GM12874 (cell line): ENCODE data around the gene CPEB4.

Experiments
- CTCF ChIP-seq: IDR thresholded peaks from 2 replicates; pipeline ENCODE4 v1.5.1; 2011; ENCODE audit warnings: low read depth, mild to moderate bottlenecking, control low read depth, low read length, moderate library complexity; ENCODE audit not compliant: insufficient read depth

Gene CPEB4

GRCh38 chr5:173962436-173962972 lies 74.4 kb downstream of the CPEB4 start:
- no peak for TF ChIP-seq CTCF

- no peak for TF ChIP-seq CTCF
Observed at GRCh38 chr5:173963182-173963838, 75.2 kb downstream of the CPEB4 start.

GRCh38 chr5:173963867-173964441 lies 75.8 kb downstream of the CPEB4 start:
- no peak for TF ChIP-seq CTCF

GRCh38 chr5:173964506-173964905 lies 76.4 kb downstream of the CPEB4 start:
- no peak for TF ChIP-seq CTCF

- no peak for TF ChIP-seq CTCF
Observed at GRCh38 chr5:173967241-173967640, 79.1 kb downstream of the CPEB4 start.

- TF ChIP-seq CTCF = no peak
Observed at GRCh38 chr5:173968154-173968797, 80.1 kb downstream of the CPEB4 start.
